Stimulated activated naive CD4-positive, alpha-beta T cell treated with Interleukin-2 at 50 U/mL for 16 hours (primary cell): ENCODE measurements around the gene CGAS.
"Not testable (repeated sequence)": the region's sequence is repeated elsewhere in the genome, so short reads cannot be mapped to it uniquely, and the experiment has no call there.

Experiments
- DNase-seq: peaks from one replicate; lab custom pipeline; 2025; lab: John Stamatoyannopoulos, UW

CGAS gene

GRCh38 chr6:73452107-73452461 is at the start of gene CGAS:
CGAS (minus strand) TSS chr6:73452297; CDS start chr6:73452181, 116 bp downstream.
- peak; percentile 76 for DNase-seq

- no peak for DNase-seq
These were observed 45.8 kb upstream of the CGAS start for GRCh38 chr6:73497915-73498314.

GRCh38 chr6:73491377-73491776 is 39.3 kb upstream of the CGAS start:
- no peak for DNase-seq

- DNase-seq: no peak
These were observed 35.4 kb upstream of the CGAS start for GRCh38 chr6:73487473-73487872.

GRCh38 chr6:73484438-73484837 is 32.3 kb upstream of the CGAS start:
- DNase-seq: no peak

- no peak for DNase-seq
These were observed 29.9 kb upstream of the CGAS start for GRCh38 chr6:73481969-73482368.

- DNase-seq: no peak
These were observed 25.3 kb upstream of the CGAS start for GRCh38 chr6:73477407-73477806.

GRCh38 chr6:73476723-73477122 is 24.6 kb upstream of the CGAS start:
- DNase-seq: no peak

- DNase-seq: no peak
These were observed 19.7 kb upstream of the CGAS start for GRCh38 chr6:73471686-73472290.

GRCh38 chr6:73461537-73462350 is 9.6 kb upstream of the CGAS start, which contains the start of gene MTO1:
MTO1 (plus strand) TSS chr6:73461737; CDS start chr6:73461855, 118 bp downstream.
- DNase-seq: peak; percentile 82

GRCh38 chr6:73460056-73460455 is 8.0 kb upstream of the CGAS start:
- DNase-seq: no peak

GRCh38 chr6:73459474-73459873 is 7.4 kb upstream of the CGAS start:
- not testable (repeated sequence) for DNase-seq

- DNase-seq: no peak
These were observed 4.0 kb upstream of the CGAS start for GRCh38 chr6:73455865-73456629.

- peak; percentile 37 for DNase-seq
These were observed 632 bp downstream of the CGAS start for GRCh38 chr6:73451223-73452106.

GRCh38 chr6:73443555-73443954 is 8.5 kb downstream of the CGAS start:
- no peak for DNase-seq

GRCh38 chr6:73435236-73435635 is 16.9 kb downstream of the CGAS start:
- DNase-seq: no peak

- DNase-seq: no peak
These were observed 30.6 kb downstream of the CGAS start for GRCh38 chr6:73421534-73421933.

- peak; percentile 0 for DNase-seq
These were observed 33.9 kb downstream of the CGAS start for GRCh38 chr6:73418081-73418741.

- no peak for DNase-seq
These were observed 39.0 kb downstream of the CGAS start for GRCh38 chr6:73413102-73413501.

GRCh38 chr6:73409395-73409794 is 42.7 kb downstream of the CGAS start:
- no peak for DNase-seq

GRCh38 chr6:73400656-73401055 is 51.4 kb downstream of the CGAS start:
- no peak for DNase-seq
